Measurements from ENCODE around the gene PPP1R1B.

DNA sequence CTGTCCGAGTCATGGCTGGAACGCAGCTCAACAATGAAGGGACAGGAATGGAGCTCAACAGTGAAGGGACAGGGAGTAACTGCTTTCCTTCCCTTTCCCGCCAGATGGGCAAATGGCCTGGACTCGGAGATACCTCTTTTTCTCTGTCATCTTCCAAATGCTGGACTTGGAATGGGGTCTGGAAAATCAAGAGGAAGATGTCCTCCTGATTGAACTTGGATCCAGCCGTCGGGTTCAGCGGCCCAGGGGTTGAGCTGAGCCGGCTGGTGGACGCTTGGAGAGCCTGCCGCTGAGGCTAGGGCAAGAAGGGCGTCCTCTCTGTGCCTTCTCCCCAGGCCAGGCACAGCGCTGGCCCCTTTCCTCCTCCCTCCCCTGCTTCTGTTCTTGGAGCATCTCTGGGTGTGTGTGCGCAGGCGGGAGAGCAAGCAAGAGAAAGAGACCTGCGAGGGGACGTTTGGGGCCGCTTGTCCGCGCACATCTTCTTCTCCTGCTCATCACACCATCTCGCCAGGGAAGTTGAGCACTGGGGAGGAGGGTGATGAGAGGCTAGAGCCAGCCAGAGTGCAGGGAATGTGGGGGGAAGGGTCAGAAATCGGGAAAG lies 25.7 kb upstream of the PPP1R1B start:
- no peak for TF ChIP-seq POLR2A (IDR thresholded peaks at IDR 0.05)
- TF ChIP-seq, protein P1, sequence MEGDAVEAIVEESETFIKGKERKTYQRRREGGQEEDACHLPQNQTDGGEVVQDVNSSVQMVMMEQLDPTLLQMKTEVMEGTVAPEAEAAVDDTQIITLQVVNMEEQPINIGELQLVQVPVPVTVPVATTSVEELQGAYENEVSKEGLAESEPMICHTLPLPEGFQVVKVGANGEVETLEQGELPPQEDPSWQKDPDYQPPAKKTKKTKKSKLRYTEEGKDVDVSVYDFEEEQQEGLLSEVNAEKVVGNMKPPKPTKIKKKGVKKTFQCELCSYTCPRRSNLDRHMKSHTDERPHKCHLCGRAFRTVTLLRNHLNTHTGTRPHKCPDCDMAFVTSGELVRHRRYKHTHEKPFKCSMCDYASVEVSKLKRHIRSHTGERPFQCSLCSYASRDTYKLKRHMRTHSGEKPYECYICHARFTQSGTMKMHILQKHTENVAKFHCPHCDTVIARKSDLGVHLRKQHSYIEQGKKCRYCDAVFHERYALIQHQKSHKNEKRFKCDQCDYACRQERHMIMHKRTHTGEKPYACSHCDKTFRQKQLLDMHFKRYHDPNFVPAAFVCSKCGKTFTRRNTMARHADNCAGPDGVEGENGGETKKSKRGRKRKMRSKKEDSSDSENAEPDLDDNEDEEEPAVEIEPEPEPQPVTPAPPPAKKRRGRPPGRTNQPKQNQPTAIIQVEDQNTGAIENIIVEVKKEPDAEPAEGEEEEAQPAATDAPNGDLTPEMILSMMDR (IDR thresholded peaks at IDR 0.05): no peak
- no peak for TF ChIP-seq EP300 (IDR thresholded peaks at IDR 0.05)

Measured in sigmoid colon (tissue), 4 donors.